ENCODE results near the gene CACNG8.

CACNG8 gene

GRCh38 chr19:53965091-53965490 is 2.4 kb downstream of the CACNG8 start:
- DNase-seq = no peak

- DNase-seq = no peak
Measured at GRCh38 chr19:53966931-53967330, 4.2 kb downstream of the CACNG8 start.

- DNase-seq = no peak
Measured at GRCh38 chr19:53969366-53969765, 6.6 kb downstream of the CACNG8 start.

- DNase-seq = no peak
Measured at GRCh38 chr19:53971673-53972072, 8.9 kb downstream of the CACNG8 start.

- peak; percentile 85 for DNase-seq
Measured at GRCh38 chr19:53977429-53977990, 14.8 kb downstream of the CACNG8 start.

- no peak for DNase-seq
Measured at GRCh38 chr19:53977991-53978731, 15.4 kb downstream of the CACNG8 start.

- DNase-seq = no peak
Measured at GRCh38 chr19:53978975-53979801, 16.5 kb downstream of the CACNG8 start.

GRCh38 chr19:53980539-53981375 is 18.0 kb downstream of the CACNG8 start:
- DNase-seq = no peak

- no peak for DNase-seq
Measured at GRCh38 chr19:53981376-53981951, 18.7 kb downstream of the CACNG8 start.

- no peak for DNase-seq
Measured at GRCh38 chr19:53982001-53982451, 19.3 kb downstream of the CACNG8 start.

- no peak for DNase-seq
Measured at GRCh38 chr19:53982611-53983010, 19.9 kb downstream of the CACNG8 start.

- DNase-seq = no peak
Measured at GRCh38 chr19:53983457-53984289, 20.9 kb downstream of the CACNG8 start.

GRCh38 chr19:53985863-53986262 is 23.1 kb downstream of the CACNG8 start:
- DNase-seq = no peak

GRCh38 chr19:53988981-53989380 is 26.2 kb downstream of the CACNG8 start:
- DNase-seq = no peak

GRCh38 chr19:53989600-53990533 is 27.1 kb downstream of the CACNG8 start:
- DNase-seq = no peak

- DNase-seq = peak; percentile 34
Measured at GRCh38 chr19:53991224-53992113, 28.7 kb downstream of the CACNG8 start, which contains the start of gene CACNG6. Gene CACNG6, plus strand, starts transcription at chr19:53991637. Its CDS starts 1,241 bp downstream, at chr19:53992878.

GRCh38 chr19:53992211-53992610 is 29.5 kb downstream of the CACNG8 start:
- DNase-seq = no peak

GRCh38 chr19:53992815-53993214 is 30.1 kb downstream of the CACNG8 start:
- no peak for DNase-seq

- no peak for DNase-seq
Measured at GRCh38 chr19:53993448-53993847, 30.7 kb downstream of the CACNG8 start.
